GM19455 (cell line): Measurements from ENCODE around the gene CLASP2.

Experiments
- ATAC-seq: cut with Tn5 transposase; IDR thresholded peaks from one replicate; pipeline ENCODE4 v1.9.1; 2021; ENCODE audit not compliant: unreplicated experiment

The CLASP2 gene

GRCh38 chr3:33639889-33640288, 78.2 kb downstream of the CLASP2 start:
- ATAC-seq: no peak

- ATAC-seq: no peak
Observed at GRCh38 chr3:33637482-33637881, 80.6 kb downstream of the CLASP2 start.

GRCh38 chr3:33636125-33636850, 81.8 kb downstream of the CLASP2 start:
- no peak for ATAC-seq

GRCh38 chr3:33634262-33634661, 83.8 kb downstream of the CLASP2 start:
- no peak for ATAC-seq

GRCh38 chr3:33629219-33629618, 88.8 kb downstream of the CLASP2 start:
- ATAC-seq: no peak

- no peak for ATAC-seq
Observed at GRCh38 chr3:33624756-33625155, 93.3 kb downstream of the CLASP2 start.

- ATAC-seq: no peak
Observed at GRCh38 chr3:33613041-33613440, 105.0 kb downstream of the CLASP2 start.

GRCh38 chr3:33612607-33613006, 105.4 kb downstream of the CLASP2 start:
- no peak for ATAC-seq

- no peak for ATAC-seq
Observed at GRCh38 chr3:33602829-33603228, 115.2 kb downstream of the CLASP2 start.

GRCh38 chr3:33597257-33597689, 120.8 kb downstream of the CLASP2 start:
- no peak for ATAC-seq

- no peak for ATAC-seq
Observed at GRCh38 chr3:33592999-33593398, 125.1 kb downstream of the CLASP2 start.

GRCh38 chr3:33590541-33590940, 127.5 kb downstream of the CLASP2 start:
- no peak for ATAC-seq

GRCh38 chr3:33586402-33586801, 131.7 kb downstream of the CLASP2 start:
- no peak for ATAC-seq

GRCh38 chr3:33582234-33582633, 135.8 kb downstream of the CLASP2 start:
- no peak for ATAC-seq

GRCh38 chr3:33581666-33582065, 136.4 kb downstream of the CLASP2 start:
- no peak for ATAC-seq

GRCh38 chr3:33579840-33580239, 138.2 kb downstream of the CLASP2 start:
- ATAC-seq: no peak

GRCh38 chr3:33579178-33579510, 138.9 kb downstream of the CLASP2 start:
- ATAC-seq: no peak

GRCh38 chr3:33578325-33579177, 139.5 kb downstream of the CLASP2 start:
- ATAC-seq: no peak

GRCh38 chr3:33577588-33577987, 140.5 kb downstream of the CLASP2 start:
- no peak for ATAC-seq

- ATAC-seq: no peak
Observed at GRCh38 chr3:33577173-33577572, 140.9 kb downstream of the CLASP2 start.

- ATAC-seq: no peak
Observed at GRCh38 chr3:33575311-33575710, 142.7 kb downstream of the CLASP2 start.

GRCh38 chr3:33557829-33558228, 160.2 kb downstream of the CLASP2 start:
- no peak for ATAC-seq
